Measurements from ENCODE around the gene LRCH4. TPM values are rescaled to one million over a fixed set of nuclear protein-coding genes. Genes with fewer than 3 reads are reported as not detected.
"Not testable (repeated sequence)": the region's sequence is repeated elsewhere in the genome, so short reads cannot be mapped to it uniquely, and the experiment has no call there.

The LRCH4 gene
- total RNA-seq, 1 donor from 2014 or later, result 89.7 TPM

DNA sequence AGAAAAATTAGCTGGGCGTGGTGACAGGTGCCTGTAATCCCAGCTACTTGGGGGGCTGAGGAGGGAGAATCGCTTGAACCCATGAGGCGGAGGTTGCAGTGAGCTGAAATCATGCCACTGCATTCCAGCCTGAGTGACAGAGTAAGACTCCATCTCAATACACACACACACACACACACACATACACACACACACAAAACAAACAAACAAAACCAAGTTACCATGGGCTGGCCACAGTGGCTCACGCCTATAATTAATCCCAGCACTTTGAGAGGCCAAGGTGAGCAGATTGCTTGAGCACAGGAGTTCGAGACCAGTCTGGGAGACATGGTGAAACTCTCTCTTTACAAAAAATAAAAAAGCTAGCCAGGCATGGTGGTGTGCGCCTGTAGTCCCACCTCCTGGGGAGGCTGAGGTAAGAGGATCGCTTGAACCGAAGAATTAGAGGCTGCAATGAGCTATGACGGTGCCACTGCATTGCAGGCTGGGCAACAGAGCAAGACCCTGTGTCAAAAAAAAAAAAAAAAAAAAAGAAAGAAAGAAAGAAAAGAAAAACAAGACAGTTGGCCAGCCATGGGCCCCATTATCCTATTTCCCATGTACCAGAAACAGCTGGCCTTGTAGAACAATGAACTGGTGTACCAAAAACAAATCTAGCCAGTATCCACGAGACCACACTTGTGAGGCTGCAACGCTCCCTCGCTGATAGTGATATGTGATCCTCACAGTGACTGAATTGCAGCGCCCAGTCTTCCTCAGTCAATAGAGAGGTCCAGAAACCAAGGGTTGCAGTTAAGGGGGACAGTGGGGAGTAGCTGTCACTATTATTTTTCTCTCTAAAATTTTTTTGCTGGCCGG is 53.5 kb downstream of the LRCH4 start:
- Mint-ChIP-seq H3K27me3 (ENCODE audit: unreplicated experiment) (peaks cover 2% of the 10 kb centered on the region), H3K9me3 (ENCODE audit: unreplicated experiment) (no peaks in the 10 kb centered on the region), H3K4me3 (ENCODE audit: unreplicated experiment) (no peak overlapping the region), H3K36me3 (ENCODE audit: low read depth, unreplicated experiment) (no peaks in the 10 kb centered on the region), H3K4me1 (ENCODE audit: unreplicated experiment) (no peaks in the 10 kb centered on the region), H3K27ac (ENCODE audit: unreplicated experiment) (no peak overlapping the region)
- no peak for TF ChIP-seq CTCF (IDR thresholded peaks at IDR 0.05; ENCODE audit: unreplicated experiment)
- no peak for DNase-seq (ENCODE audit: low spot score)

- not testable (repeated sequence) for H3K36me3 Mint-ChIP-seq (ENCODE audit: low read depth, unreplicated experiment); H3K4me3 Mint-ChIP-seq (ENCODE audit: unreplicated experiment); H3K27me3 Mint-ChIP-seq (ENCODE audit: unreplicated experiment); H3K9me3 Mint-ChIP-seq (ENCODE audit: unreplicated experiment); DNase-seq (ENCODE audit: low spot score); H3K27ac Mint-ChIP-seq (ENCODE audit: unreplicated experiment); H3K4me1 Mint-ChIP-seq (ENCODE audit: unreplicated experiment)
Observed at GRCh38 chr7:100528108-100528866, 57.6 kb downstream of the LRCH4 start.

Other genes starting within 250 kb of the LRCH4 start
- 40.1 TPM for gene PILRB, start 228.0 kb downstream of the LRCH4 start, total RNA-seq (ENCODE audit: unreplicated experiment)
- 4.2 TPM for gene PILRA, start 212.6 kb downstream of the LRCH4 start, total RNA-seq (ENCODE audit: unreplicated experiment)
- 2.2 TPM for gene ZCWPW1, start 157.4 kb downstream of the LRCH4 start, total RNA-seq (ENCODE audit: unreplicated experiment)
- gene MEPCE, start 156.3 kb downstream of the LRCH4 start, total RNA-seq (ENCODE audit: unreplicated experiment), result 30.5 TPM
- 27.3 TPM for gene PPP1R35, start 149.6 kb downstream of the LRCH4 start, total RNA-seq (ENCODE audit: unreplicated experiment)
- 4.3 TPM for gene SPACDR, start 121.9 kb downstream of the LRCH4 start, total RNA-seq (ENCODE audit: unreplicated experiment)
- gene TSC22D4, start 106.9 kb downstream of the LRCH4 start, total RNA-seq (ENCODE audit: unreplicated experiment), result 94.3 TPM
- gene NYAP1, start 102.2 kb downstream of the LRCH4 start, total RNA-seq (ENCODE audit: unreplicated experiment), result 2.2 TPM
- 48.6 TPM for gene AGFG2, start 46.9 kb downstream of the LRCH4 start, total RNA-seq (ENCODE audit: unreplicated experiment)
- 2.6 TPM for gene SAP25, start 12.2 kb downstream of the LRCH4 start, total RNA-seq (ENCODE audit: unreplicated experiment)
- gene FBXO24, start 199 bp upstream of the LRCH4 start, total RNA-seq (ENCODE audit: unreplicated experiment), result 1.3 TPM
- 4.4 TPM for gene PCOLCE, start 16.2 kb upstream of the LRCH4 start, total RNA-seq (ENCODE audit: unreplicated experiment)
- gene MOSPD3, start 26.4 kb upstream of the LRCH4 start, total RNA-seq (ENCODE audit: unreplicated experiment), result 31.7 TPM
- 1.0 TPM for gene TFR2, start 55.4 kb upstream of the LRCH4 start, total RNA-seq (ENCODE audit: unreplicated experiment)
- not detected for gene ACTL6B, start 70.3 kb upstream of the LRCH4 start, total RNA-seq (ENCODE audit: unreplicated experiment)
- 336 TPM for gene GNB2, start 87.6 kb upstream of the LRCH4 start, total RNA-seq (ENCODE audit: unreplicated experiment)
- gene GIGYF1, start 108.1 kb upstream of the LRCH4 start, total RNA-seq (ENCODE audit: unreplicated experiment), result 70.6 TPM
- 30.6 TPM for gene POP7, start 120.0 kb upstream of the LRCH4 start, total RNA-seq (ENCODE audit: unreplicated experiment)
- gene EPO, start 134.3 kb upstream of the LRCH4 start, total RNA-seq (ENCODE audit: unreplicated experiment), result 0.33 TPM
- 0.05 TPM for gene ZAN, start 147.5 kb upstream of the LRCH4 start, total RNA-seq (ENCODE audit: unreplicated experiment)
- gene EPHB4, start 241.4 kb upstream of the LRCH4 start, total RNA-seq (ENCODE audit: unreplicated experiment), result 288 TPM